Mesenchymal stem cell (in vitro differentiated cells and primary cell): Measurements from ENCODE around the gene EEFSEC.

ENCODE experiments used
- DNase-seq: peaks from one replicate; pipeline ENCODE4 v3.0.0-alpha.2; 2013
- H2AFZ ChIP-seq: one replicate; pipeline ENCODE4 v1.6.1; 2013; ENCODE audit warnings: low read depth, mild to moderate bottlenecking, control low read depth, inconsistent platforms, low read length, moderate library complexity
- H2AK5ac ChIP-seq: 2 replicates; pipeline ENCODE4 v1.6.1; 2013; ENCODE audit warnings: low read length, moderate library complexity, mild to moderate bottlenecking, inconsistent platforms; ENCODE audit not compliant: severe bottlenecking
- H2BK120ac ChIP-seq: one replicate; pipeline ENCODE4 v1.6.1; 2013; ENCODE audit warnings: low read depth, mild to moderate bottlenecking, inconsistent platforms, low read length, moderate library complexity
- H2BK12ac ChIP-seq, 2 experiments: one replicate each; pipeline ENCODE4 v1.6.1; 2013; ENCODE audit warnings: inconsistent platforms in 2 of 2, low read length in 2 of 2, mild to moderate bottlenecking in 2 of 2, moderate library complexity in 2 of 2, control low read depth in 1 of 2
- H2BK15ac ChIP-seq: one replicate; pipeline ENCODE4 v1.6.1; 2013; ENCODE audit warnings: mild to moderate bottlenecking, low read depth, inconsistent platforms; ENCODE audit not compliant: poor library complexity, severe bottlenecking
- H2BK5ac ChIP-seq: 2 replicates; pipeline ENCODE4 v1.6.1; 2013; ENCODE audit warnings: low read depth, mild to moderate bottlenecking, low read length, control low read depth, inconsistent platforms; ENCODE audit not compliant: poor library complexity, severe bottlenecking
- H3K14ac ChIP-seq, 2 experiments: one replicate each; pipeline ENCODE4 v1.6.1; 2013; ENCODE audit warnings: inconsistent platforms in 2 of 2, low read length in 2 of 2, control low read depth in 1 of 2, mild to moderate bottlenecking in 1 of 2, moderate library complexity in 1 of 2
- H3K18ac ChIP-seq, 2 experiments: one replicate each; pipeline ENCODE4 v1.6.1; 2013; ENCODE audit warnings: inconsistent platforms in 2 of 2, low read length in 2 of 2, control low read depth in 1 of 2, low read depth in 1 of 2, mild to moderate bottlenecking in 1 of 2
- H3K23ac ChIP-seq, 2 experiments: one replicate each; pipeline ENCODE4 v1.6.1; 2013; ENCODE audit warnings: inconsistent platforms in 2 of 2, low read length in 2 of 2, mild to moderate bottlenecking in 2 of 2, moderate library complexity in 2 of 2, control low read depth in 1 of 2
- H3K27ac ChIP-seq: 2 replicates; pipeline ENCODE4 v1.5.1; 2013; ENCODE audit warnings: mild to moderate bottlenecking, moderate library complexity, low read length, control low read depth, inconsistent platforms; ENCODE audit not compliant: poor library complexity, severe bottlenecking
- H3K27me3 ChIP-seq, 2 experiments: 2 replicates each; pipeline versions ENCODE4 v1.6.1 to v1.7.0; 2013; ENCODE audit warnings: low read length in 2 of 2, mild to moderate bottlenecking in 2 of 2, moderate library complexity in 2 of 2, control low read depth in 1 of 2, inconsistent platforms in 1 of 2; ENCODE audit not compliant: control insufficient read depth in 1 of 2, insufficient read depth in 1 of 2
- H3K36me3 ChIP-seq, 2 experiments: 2 replicates each; pipeline versions ENCODE4 v1.6.1 to v1.7.0; 2013; ENCODE audit warnings: low read length in 2 of 2, control low read depth in 1 of 2, inconsistent platforms in 1 of 2, low read depth in 1 of 2, mild to moderate bottlenecking in 1 of 2; ENCODE audit not compliant: insufficient read depth in 2 of 2, control insufficient read depth in 1 of 2
- H3K4ac ChIP-seq, 2 experiments: one replicate each; pipeline ENCODE4 v1.6.1; 2013; ENCODE audit warnings: inconsistent platforms in 2 of 2, low read length in 2 of 2, mild to moderate bottlenecking in 2 of 2, moderate library complexity in 2 of 2, control low read depth in 1 of 2, low read depth in 1 of 2
- H3K4me1 ChIP-seq: 2 replicates; pipeline ENCODE4 v1.6.1; 2013; ENCODE audit warnings: low read depth, low read length, control low read depth; ENCODE audit not compliant: control insufficient read depth, insufficient read depth
- H3K4me2 ChIP-seq: 2 replicates; pipeline ENCODE4 v1.6.1; 2013; ENCODE audit warnings: low read length, mild to moderate bottlenecking, inconsistent platforms; ENCODE audit not compliant: poor library complexity, severe bottlenecking
- H3K4me3 ChIP-seq, 2 experiments: 2 replicates each; pipeline versions ENCODE4 v1.5.1 to v1.7.0; 2013; ENCODE audit warnings: low read length in 2 of 2, mild to moderate bottlenecking in 2 of 2, control low read depth in 1 of 2, low read depth in 1 of 2; ENCODE audit not compliant: insufficient read depth in 1 of 2
- H3K79me1 ChIP-seq: replicated peaks from 2 replicates; pipeline ENCODE4 v1.6.1; 2013; ENCODE audit warnings: mild to moderate bottlenecking, control low read depth, low read length, inconsistent platforms; ENCODE audit not compliant: poor library complexity, severe bottlenecking
- H3K9ac ChIP-seq: 2 replicates; pipeline ENCODE4 v1.7.0; 2013; ENCODE audit warnings: mild to moderate bottlenecking, low read length, moderate library complexity
- H3K9me3 ChIP-seq: 2 replicates; pipeline ENCODE4 v1.7.0; 2013; ENCODE audit warnings: mild to moderate bottlenecking, low read length; ENCODE audit not compliant: control insufficient read depth
- H4K8ac ChIP-seq: one replicate; pipeline ENCODE4 v1.6.1; 2013; ENCODE audit warnings: inconsistent platforms, mild to moderate bottlenecking, low read length, moderate library complexity
- H4K91ac ChIP-seq: one replicate; pipeline ENCODE4 v1.6.1; 2013; ENCODE audit warnings: mild to moderate bottlenecking, low read length, inconsistent platforms
- WGBS: methylation state at CpG from one replicate; pipeline ENCODE4 v1.1.7; 2013; ENCODE audit warnings: mixed read lengths; 5-methylcytosine and 5-hydroxymethylcytosine counted together

Gene EEFSEC

GRCh38 chr3:128425142-128425845, 272.0 kb downstream of the EEFSEC start:
- Histone ChIP-seq H3K23ac (no peak overlapping the region), H2BK12ac (peak overlapping the region in 1 of 2 experiments; percentile 60), H2AK5ac (no peak overlapping the region), H4K8ac (no peak overlapping the region), H2BK5ac (no peak overlapping the region), H3K79me1 (no peaks in the 10 kb centered on the region), H3K4me3 (no peak overlapping the region), H3K18ac (peak overlapping the region in 1 of 2 experiments; percentile 37), H2AFZ (no peak overlapping the region), H3K9ac (no peak overlapping the region), H2BK120ac (no peak overlapping the region), H3K27me3 (peaks cover 48 to 93% of the 10 kb centered on the region in 2 experiments), H3K14ac (no peak overlapping the region), H3K4me2 (no peak overlapping the region), H3K4ac (no peak overlapping the region), H3K27ac (no peak overlapping the region), H3K36me3 (no peaks in the 10 kb centered on the region), H2BK15ac (no peak overlapping the region), H3K9me3 (no peaks in the 10 kb centered on the region), H4K91ac (peak overlapping the region; percentile 31), H3K4me1 (peaks cover 13% of the 10 kb centered on the region)
- DNase-seq: peak; percentile 14
- 92% methylated on average over 23 of the region's 23 CpGs for WGBS

- Histone ChIP-seq H3K36me3 (no peaks in the 10 kb centered on the region), H3K14ac (no peak overlapping the region), H3K79me1 (no peaks in the 10 kb centered on the region), H4K91ac (no peak overlapping the region), H2AK5ac (no peak overlapping the region), H3K27ac (no peak overlapping the region), H3K18ac (peak overlapping the region; percentile 45 to 58), H2BK5ac (no peak overlapping the region), H3K9me3 (no peaks in the 10 kb centered on the region), H2AFZ (no peak overlapping the region), H4K8ac (no peak overlapping the region), H3K27me3 (peaks cover 53 to 93% of the 10 kb centered on the region in 2 experiments), H2BK12ac (no peak overlapping the region), H3K9ac (no peak overlapping the region), H2BK120ac (no peak overlapping the region), H3K4me3 (no peak overlapping the region), H3K23ac (no peak overlapping the region), H3K4me1 (peaks cover 13% of the 10 kb centered on the region), H2BK15ac (no peak overlapping the region), H3K4me2 (no peak overlapping the region), H3K4ac (no peak overlapping the region)
- 85% methylated on average over 8 of the region's 8 CpGs for WGBS
- no peak for DNase-seq
Observed at GRCh38 chr3:128425846-128426127, 272.5 kb downstream of the EEFSEC start.

GRCh38 chr3:128426128-128426921, 273.0 kb downstream of the EEFSEC start:
- H3K4me2 ChIP-seq: peak overlapping the region; percentile 41
- no peaks in the 10 kb centered on the region for H3K9me3 ChIP-seq
- no peaks in the 10 kb centered on the region for H3K79me1 ChIP-seq
- H3K23ac ChIP-seq: no peak overlapping the region
- H2BK12ac ChIP-seq: no peak overlapping the region
- no peak overlapping the region for H3K4ac ChIP-seq
- H2BK5ac ChIP-seq: no peak overlapping the region
- H4K8ac ChIP-seq: peak overlapping the region; percentile 88
- no peak overlapping the region for H2BK15ac ChIP-seq
- H3K4me1 ChIP-seq: peaks cover 13% of the 10 kb centered on the region
- peak; percentile 21 for DNase-seq
- H3K36me3 ChIP-seq: no peaks in the 10 kb centered on the region
- H4K91ac ChIP-seq: no peak overlapping the region
- peak overlapping the region; percentile 56 to 58 for H3K18ac ChIP-seq
- no peak overlapping the region for H2AFZ ChIP-seq
- H2BK120ac ChIP-seq: no peak overlapping the region
- 6% methylated on average over 42 of the region's 66 CpGs for WGBS
- H3K27me3 ChIP-seq: peaks cover 58 to 93% of the 10 kb centered on the region in 2 experiments
- no peak overlapping the region for H3K14ac ChIP-seq
- H3K9ac ChIP-seq: no peak overlapping the region
- peak overlapping the region in 1 of 2 experiments; percentile 51 for H3K4me3 ChIP-seq
- H3K27ac ChIP-seq: no peak overlapping the region
- H2AK5ac ChIP-seq: no peak overlapping the region

DNA sequence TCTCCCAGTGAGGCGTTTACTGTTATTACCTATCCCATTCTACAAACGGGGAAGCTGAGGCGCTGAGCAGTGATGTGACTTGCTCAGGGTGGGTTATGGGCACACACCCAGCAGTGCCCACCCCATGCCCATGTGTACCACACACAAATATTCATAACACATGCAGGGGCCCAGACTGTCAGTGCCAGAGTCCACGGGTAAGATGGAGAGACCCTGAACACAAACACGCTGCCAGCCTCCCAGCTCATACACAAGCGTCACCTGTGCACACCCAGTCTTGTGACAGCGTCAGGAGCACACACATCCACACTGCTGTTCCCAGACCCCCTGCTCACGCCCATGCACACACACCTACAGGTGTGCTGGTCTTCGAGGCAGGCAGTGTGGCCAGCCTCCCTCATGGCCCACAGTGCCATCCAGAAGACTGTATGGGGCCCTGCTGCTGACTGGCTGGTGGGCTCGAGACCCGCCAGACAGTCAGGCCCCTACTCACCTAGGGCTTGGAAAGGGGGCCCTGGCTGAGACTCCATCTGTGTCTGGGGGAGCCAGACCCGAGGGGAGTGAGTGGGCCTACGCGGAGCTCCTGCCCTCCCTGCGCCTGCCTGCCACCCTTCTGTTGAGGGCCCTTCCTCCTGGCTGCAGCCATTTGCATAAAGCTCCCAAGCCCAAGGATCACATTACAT, 274.0 kb downstream of the EEFSEC start:
- WGBS: 80% methylated on average over 15 of the region's 15 CpGs

More for the DNA sequence above, 274.0 kb downstream of the EEFSEC start:
- Histone ChIP-seq H2BK12ac (no peak overlapping the region), H3K14ac (no peak overlapping the region), H3K27me3 (peaks cover 61 to 93% of the 10 kb centered on the region in 2 experiments), H3K36me3 (no peaks in the 10 kb centered on the region), H3K4me1 (peaks cover 14% of the 10 kb centered on the region), H3K27ac (no peak overlapping the region), H3K9ac (no peak overlapping the region), H3K4me2 (no peak overlapping the region), H3K4ac (no peak overlapping the region), H2BK15ac (no peak overlapping the region), H2AK5ac (no peak overlapping the region), H3K9me3 (no peaks in the 10 kb centered on the region), H2BK120ac (no peak overlapping the region), H4K91ac (peak overlapping the region; percentile 77), H2BK5ac (no peak overlapping the region), H3K23ac (no peak overlapping the region), H4K8ac (no peak overlapping the region), H3K18ac (no peak overlapping the region), H2AFZ (no peak overlapping the region), H3K79me1 (no peaks in the 10 kb centered on the region), H3K4me3 (no peak overlapping the region)
- no peak for DNase-seq
